ENCODE results near the gene GUF1. TPM values are rescaled to one million over a fixed set of nuclear protein-coding genes. Genes with fewer than 3 reads are reported as not detected.

The GUF1 gene
- total and polyA plus RNA-seq, 10 of the 15 experiments (the other 5 are each of a cell fraction or from before 2014, with no cell fraction given), result 5.8 to 37.1 (median 24.8) TPM

DNA sequence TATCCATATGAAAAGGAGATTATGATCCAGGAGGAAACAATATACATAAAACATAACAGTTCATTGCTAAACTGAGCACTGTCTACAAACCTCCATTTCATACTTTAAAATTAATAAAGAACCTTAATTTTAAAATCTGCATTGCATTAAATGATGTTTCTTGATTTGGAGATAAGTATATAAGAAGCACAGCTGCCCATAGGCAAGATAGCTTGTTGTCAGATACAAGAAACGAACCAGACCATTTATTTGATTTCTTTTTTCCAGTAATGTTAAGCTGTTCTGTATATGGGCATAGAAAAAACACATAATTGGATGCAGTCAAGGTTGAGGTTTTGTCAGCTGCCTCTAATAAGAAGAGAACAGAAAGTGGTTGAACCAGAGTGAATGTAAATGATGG lies 6.4 kb downstream of the GUF1 start:
- H3K79me2 ChIP-seq (ENCODE audit: control insufficient read depth, insufficient read depth, low read length), result peaks cover 25% of the 10 kb centered on the region
- no peak for TF ChIP-seq SREBF1 (IDR thresholded peaks at IDR 0.05; ENCODE audit: low read length)
- TF ChIP-seq, protein P1, sequence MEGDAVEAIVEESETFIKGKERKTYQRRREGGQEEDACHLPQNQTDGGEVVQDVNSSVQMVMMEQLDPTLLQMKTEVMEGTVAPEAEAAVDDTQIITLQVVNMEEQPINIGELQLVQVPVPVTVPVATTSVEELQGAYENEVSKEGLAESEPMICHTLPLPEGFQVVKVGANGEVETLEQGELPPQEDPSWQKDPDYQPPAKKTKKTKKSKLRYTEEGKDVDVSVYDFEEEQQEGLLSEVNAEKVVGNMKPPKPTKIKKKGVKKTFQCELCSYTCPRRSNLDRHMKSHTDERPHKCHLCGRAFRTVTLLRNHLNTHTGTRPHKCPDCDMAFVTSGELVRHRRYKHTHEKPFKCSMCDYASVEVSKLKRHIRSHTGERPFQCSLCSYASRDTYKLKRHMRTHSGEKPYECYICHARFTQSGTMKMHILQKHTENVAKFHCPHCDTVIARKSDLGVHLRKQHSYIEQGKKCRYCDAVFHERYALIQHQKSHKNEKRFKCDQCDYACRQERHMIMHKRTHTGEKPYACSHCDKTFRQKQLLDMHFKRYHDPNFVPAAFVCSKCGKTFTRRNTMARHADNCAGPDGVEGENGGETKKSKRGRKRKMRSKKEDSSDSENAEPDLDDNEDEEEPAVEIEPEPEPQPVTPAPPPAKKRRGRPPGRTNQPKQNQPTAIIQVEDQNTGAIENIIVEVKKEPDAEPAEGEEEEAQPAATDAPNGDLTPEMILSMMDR (IDR thresholded peaks at IDR 0.05 in 2 of 3, conservative IDR thresholded peaks at IDR 0.05 in 1 of 3; ENCODE audit: control insufficient read depth in 2 of 3, extremely low read depth in 1 of 3, insufficient read depth in 1 of 3, low read depth in 3 of 3, low read length in 3 of 3), result no peak
- no peak for TF ChIP-seq MAX (IDR thresholded peaks at IDR 0.05; ENCODE audit: low read depth, low read length)
- no peak for TF ChIP-seq CBX5 (IDR thresholded peaks at IDR 0.05; ENCODE audit: low read depth)
- TF ChIP-seq, protein P2, sequence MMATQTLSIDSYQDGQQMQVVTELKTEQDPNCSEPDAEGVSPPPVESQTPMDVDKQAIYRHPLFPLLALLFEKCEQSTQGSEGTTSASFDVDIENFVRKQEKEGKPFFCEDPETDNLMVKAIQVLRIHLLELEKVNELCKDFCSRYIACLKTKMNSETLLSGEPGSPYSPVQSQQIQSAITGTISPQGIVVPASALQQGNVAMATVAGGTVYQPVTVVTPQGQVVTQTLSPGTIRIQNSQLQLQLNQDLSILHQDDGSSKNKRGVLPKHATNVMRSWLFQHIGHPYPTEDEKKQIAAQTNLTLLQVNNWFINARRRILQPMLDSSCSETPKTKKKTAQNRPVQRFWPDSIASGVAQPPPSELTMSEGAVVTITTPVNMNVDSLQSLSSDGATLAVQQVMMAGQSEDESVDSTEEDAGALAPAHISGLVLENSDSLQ (IDR thresholded peaks at IDR 0.05), result no peak
- TF ChIP-seq STAT3 (IDR thresholded peaks at IDR 0.05; ENCODE audit: low read depth, low read length), result no peak
- no peak for TF ChIP-seq RAD51 (IDR thresholded peaks at IDR 0.05)
- TF ChIP-seq ZBTB33 (IDR thresholded peaks at IDR 0.05), result no peak
- no peak for TF ChIP-seq MEF2A (IDR thresholded peaks at IDR 0.05; ENCODE audit: insufficient read depth, low read depth, low read length)
- WGBS (ENCODE audit: insufficient coverage, insufficient replicate concordance, low lambda C conversion rate, missing lambda C conversion rate), result 86% methylated on average over 1 of the region's 1 CpG
- H2AFZ ChIP-seq (ENCODE audit: control insufficient read depth, low read depth, low read length), result no peak overlapping the region
- ChIA-PET RAD21 (ENCODE audit: unreplicated experiment) (no interaction called here), CTCF (no interaction called here), SMC1A (ENCODE audit: uncharacterized antibody, unreplicated experiment) (no interaction called here), POLR2A (no interaction called here)
- no peaks in the 10 kb centered on the region for H4K20me1 ChIP-seq (ENCODE audit: control insufficient read depth, insufficient read depth)
- H3K27me3 ChIP-seq (replicated peaks in 1 of 2; ENCODE audit: control insufficient read depth in 2 of 2, insufficient read depth in 2 of 2, low read length in 1 of 2), result no peaks in the 10 kb centered on the region
- intact Hi-C loops (cut with micrococcal nuclease; ENCODE audit: unreplicated experiment), result no loop called here
- H3K27ac ChIP-seq (ENCODE audit: control insufficient read depth, insufficient read depth), result no peak overlapping the region
- in situ Hi-C loops (cut with MboI), result no loop called here
- H3K4me2 ChIP-seq (ENCODE audit: control insufficient read depth, insufficient read depth), result no peak overlapping the region
- H3K4me1 ChIP-seq (ENCODE audit: control insufficient read depth, insufficient read depth, low read length), result no peaks in the 10 kb centered on the region; the same call in 1 of the 2 replicates
- H3K36me3 ChIP-seq (ENCODE audit: control insufficient read depth in 2 of 2, insufficient read depth in 2 of 2, low read length in 1 of 2), result peaks cover 0 to 29% of the 10 kb centered on the region in 2 experiments; a peak in 2 of 4 replicates
- H3K9ac ChIP-seq (ENCODE audit: control insufficient read depth, insufficient read depth, low read length), result no peak overlapping the region
- no peak for FAIRE-seq
- H3K9me3 ChIP-seq (replicated peaks; ENCODE audit: control insufficient read depth, insufficient read depth, low read length), result no peaks in the 10 kb centered on the region
- no peak overlapping the region for H3K4me3 ChIP-seq
- no peak for DNase-seq (ENCODE audit: low read depth, low spot score)
- no peak for ATAC-seq
- no TSS peak for BruUV-seq (replicated peaks)
